ENCODE measurements around the gene MYO15B. TPM values are rescaled to one million over a fixed set of nuclear protein-coding genes. Genes with fewer than 3 reads are reported as not detected.

Gene MYO15B
- total and polyA plus RNA-seq, 2 of the 13 experiments (the other 11 are each of a cell fraction or from before 2014, with no cell fraction given), result 2.8 to 8.1 TPM

GRCh38 chr17:75540923-75541503 is 46.6 kb upstream of the MYO15B start (continued):
- TF ChIP-seq MLXIP (CRISPR knock-in tag; IDR thresholded peaks at IDR 0.05; ENCODE audit: borderline replicate concordance) (no peak), HIC2 (CRISPR knock-in tag; IDR thresholded peaks at IDR 0.05; ENCODE audit: low read depth) (no peak), HNF4A (CRISPR knock-in tag; IDR thresholded peaks at IDR 0.05) (peak; percentile 64), ZNF556 (CRISPR knock-in tag; IDR thresholded peaks at IDR 0.05; ENCODE audit: borderline replicate concordance) (0 out of 2 replicates have a peak, but pooled peaks have one; percentile 31), SSRP1 (CRISPR knock-in tag; IDR thresholded peaks at IDR 0.05) (no peak), HOXA3 (CRISPR knock-in tag; IDR thresholded peaks at IDR 0.05) (peak; percentile 26; the same call in 1 of the 2 replicates), ZNF619 (CRISPR knock-in tag; IDR thresholded peaks at IDR 0.05) (0 out of 2 replicates have a peak, but pooled peaks have one; percentile 5), PPARG (CRISPR knock-in tag; conservative IDR thresholded peaks at IDR 0.05) (peak; percentile 98), SUZ12 (IDR thresholded peaks at IDR 0.05; ENCODE audit: low read depth, low read length) (no peak), ZNF564 (CRISPR knock-in tag; IDR thresholded peaks at IDR 0.05) (no peak), NR2F1 (CRISPR knock-in tag; IDR thresholded peaks at IDR 0.05) (peak; percentile 47 to 55; a peak in 2 of 4 replicates), ZNF800 (CRISPR knock-in tag; IDR thresholded peaks at IDR 0.05) (no peak), PHF21A (CRISPR knock-in tag; IDR thresholded peaks at IDR 0.05) (peak; percentile 58; the same call in 1 of the 2 replicates), TEAD3 (CRISPR knock-in tag; optimal IDR thresholded peaks at IDR 0.05; ENCODE audit: borderline replicate concordance) (peak; percentile 31), ZNF878 (CRISPR knock-in tag; IDR thresholded peaks at IDR 0.05) (no peak), RXRB (CRISPR knock-in tag; IDR thresholded peaks at IDR 0.05; ENCODE audit: borderline replicate concordance) (peak; percentile 91), TARDBP (CRISPR knock-in tag; IDR thresholded peaks at IDR 0.05) (peak; percentile 46; the same call in 1 of the 2 replicates), PAWR (CRISPR knock-in tag; IDR thresholded peaks at IDR 0.05; ENCODE audit: borderline replicate concordance) (no peak), SNAI1 (CRISPR knock-in tag; IDR thresholded peaks at IDR 0.05; ENCODE audit: borderline replicate concordance) (no peak), ZNF251 (CRISPR knock-in tag; IDR thresholded peaks at IDR 0.05) (0 out of 2 replicates have a peak, but pooled peaks have one; percentile 15), HINFP (CRISPR knock-in tag; IDR thresholded peaks at IDR 0.05; ENCODE audit: low read depth) (0 out of 2 replicates have a peak, but pooled peaks have one; percentile 14)

Measured in HepG2 (cell line).